Stimulated activated CD4-positive, alpha-beta T cell treated with anti-CD3 and anti-CD28 coated beads, TNF-alpha, amount 100 ng/mL, for 4 hours (primary cell): ENCODE measurements around the gene CLASP1.
"Not testable (repeated sequence)": the region's sequence is repeated elsewhere in the genome, so short reads cannot be mapped to it uniquely, and the experiment has no call there.

ENCODE experiments used
- DNase-seq, 3 experiments: peaks; one replicate each; pipeline ENCODE4 v3.0.0-alpha.2; 2020; ENCODE audit warnings: low read depth in 3 of 3

The CLASP1 gene

DNA sequence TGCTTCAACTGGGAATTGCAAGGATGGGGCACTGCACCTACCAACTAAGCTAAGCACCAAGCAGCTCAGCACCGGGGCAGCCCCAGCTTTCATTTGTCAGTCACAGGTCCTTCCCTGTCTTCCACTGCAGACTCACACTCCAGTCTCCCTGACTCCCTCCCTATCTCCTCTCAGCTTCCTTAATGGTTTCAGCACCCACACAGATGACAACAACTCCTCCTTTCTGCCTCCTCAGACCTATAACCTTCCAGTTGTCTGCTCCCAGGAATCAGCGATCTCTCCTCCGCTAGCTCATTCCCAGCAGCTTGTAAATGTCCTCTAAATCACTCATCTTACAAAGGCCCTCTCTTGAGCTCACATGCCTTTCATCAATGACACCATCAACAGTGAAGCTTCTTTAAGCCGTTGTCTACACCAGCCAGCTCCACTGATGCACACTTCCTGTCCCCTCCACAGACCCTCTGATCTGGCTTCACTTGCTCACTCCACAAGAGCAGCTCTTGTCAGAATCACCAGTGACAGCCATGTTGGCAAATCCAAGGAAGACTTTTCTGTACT, 32.1 kb downstream of the CLASP1 start:
- DNase-seq = no peak

DNA sequence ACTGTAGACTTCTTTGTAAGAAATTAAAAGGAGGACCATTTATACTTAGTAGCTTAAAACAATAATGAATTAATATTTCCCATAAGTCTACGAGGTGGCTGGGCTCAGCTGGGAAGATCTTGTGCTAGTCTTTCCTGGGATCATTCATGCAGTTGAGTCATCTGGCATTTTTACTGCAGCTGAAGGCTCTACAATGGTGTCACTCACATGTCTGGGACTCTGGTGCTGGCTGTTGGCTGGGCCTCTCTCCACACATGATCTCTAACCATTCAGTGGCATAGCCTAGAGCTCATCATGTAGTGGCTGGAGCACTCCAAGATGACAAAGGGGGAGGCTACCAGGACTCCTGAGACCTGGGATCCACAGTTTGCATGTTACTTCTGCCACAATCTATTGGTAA, 35.5 kb downstream of the CLASP1 start:
- DNase-seq = no peak

DNA sequence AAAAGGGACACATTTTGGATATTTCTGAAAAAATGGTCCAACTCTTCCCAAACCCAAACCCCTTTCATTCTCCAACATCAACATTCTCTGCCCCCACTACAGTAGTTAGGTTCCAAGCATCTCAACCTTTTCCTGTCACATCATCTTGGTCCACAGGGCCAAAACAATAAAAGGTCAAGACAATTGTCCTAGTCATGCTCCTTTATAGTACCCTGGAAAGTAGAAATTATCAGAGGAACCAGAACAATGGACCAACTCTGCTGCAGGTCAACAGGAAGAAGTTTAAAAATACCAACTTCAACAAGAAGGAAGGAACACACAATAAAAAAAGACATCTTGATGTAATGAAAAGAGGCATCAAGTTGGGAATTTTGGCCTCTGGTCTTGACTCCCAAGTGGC, 36.1 kb downstream of the CLASP1 start:
- no peak for DNase-seq

DNA sequence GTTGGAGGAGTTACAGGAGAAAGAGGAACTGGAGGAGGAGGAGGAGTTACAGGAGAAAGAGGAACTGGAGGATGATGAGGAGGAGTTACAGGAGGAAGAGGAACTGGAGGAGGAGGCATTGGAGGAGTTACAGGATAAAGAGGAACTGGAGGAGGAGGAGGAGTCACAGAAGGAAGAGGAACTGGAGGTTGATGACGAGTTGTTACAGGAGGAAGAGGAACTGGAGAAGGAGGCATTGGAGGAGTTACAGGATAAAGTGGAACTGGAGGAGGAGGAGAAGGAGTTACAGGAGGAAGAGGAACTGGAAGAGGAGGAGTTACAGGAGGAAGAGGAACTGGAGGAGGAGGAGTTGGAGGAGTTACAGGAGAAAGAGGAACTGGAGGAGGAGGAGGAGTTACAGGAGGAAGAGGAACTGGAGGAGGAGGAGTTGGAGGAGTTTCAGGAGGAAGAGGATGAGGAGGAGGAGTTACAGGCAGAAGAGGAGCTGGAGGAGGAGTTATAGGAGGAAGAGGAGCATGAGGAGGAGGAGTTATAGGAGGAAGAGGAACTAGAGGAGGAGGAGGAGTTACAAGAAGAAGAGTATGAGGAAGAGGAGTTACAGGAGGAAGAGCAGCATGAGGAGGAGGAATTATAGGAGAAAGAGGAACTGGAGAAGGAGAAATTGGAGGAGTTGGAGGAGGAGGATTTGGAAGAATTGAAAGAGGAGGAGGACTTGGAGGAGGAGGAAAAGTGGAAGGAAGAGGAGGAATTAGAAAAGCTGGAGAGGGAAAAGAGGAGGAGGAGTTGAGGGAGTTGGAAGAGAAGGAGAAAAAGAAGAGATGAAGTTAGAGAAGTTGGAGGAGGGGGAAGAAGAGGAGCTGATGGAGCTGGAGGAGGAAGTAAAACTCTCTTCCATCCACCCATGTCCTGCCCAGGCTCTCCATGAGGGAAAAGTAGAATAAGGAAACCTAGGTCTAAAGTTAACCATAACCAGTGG, 37.2 kb downstream of the CLASP1 start:
- no peak for DNase-seq

DNA sequence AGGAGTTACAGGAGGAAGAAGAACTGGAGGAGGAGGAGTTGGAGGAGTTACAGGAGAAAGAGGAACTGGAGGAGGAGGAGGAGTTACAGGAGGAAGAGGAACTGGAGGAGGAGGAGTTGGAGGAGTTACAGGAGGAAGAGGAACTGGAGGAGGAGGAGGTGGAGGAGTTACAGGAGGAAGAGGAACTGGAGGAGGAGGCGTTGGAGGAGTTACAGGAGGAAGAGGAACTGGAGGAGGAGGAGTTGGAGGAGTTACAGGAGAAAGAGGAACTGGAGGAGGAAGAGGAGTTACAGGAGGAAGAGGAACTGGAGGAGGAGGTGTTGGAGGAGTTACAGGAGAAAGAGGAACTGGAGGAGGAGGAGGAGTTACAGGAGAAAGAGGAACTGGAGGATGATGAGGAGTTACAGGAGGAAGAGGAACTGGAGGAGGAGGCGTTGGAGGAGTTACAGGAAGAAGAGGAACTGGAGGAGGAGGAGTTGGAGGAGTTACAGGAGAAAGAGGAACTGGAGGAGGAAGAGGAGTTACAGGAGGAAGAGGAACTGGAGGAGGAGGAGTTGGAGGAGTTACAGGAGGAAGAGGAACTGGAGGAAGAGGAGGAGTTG, 38.1 kb downstream of the CLASP1 start:
- DNase-seq = not testable (repeated sequence)

DNA sequence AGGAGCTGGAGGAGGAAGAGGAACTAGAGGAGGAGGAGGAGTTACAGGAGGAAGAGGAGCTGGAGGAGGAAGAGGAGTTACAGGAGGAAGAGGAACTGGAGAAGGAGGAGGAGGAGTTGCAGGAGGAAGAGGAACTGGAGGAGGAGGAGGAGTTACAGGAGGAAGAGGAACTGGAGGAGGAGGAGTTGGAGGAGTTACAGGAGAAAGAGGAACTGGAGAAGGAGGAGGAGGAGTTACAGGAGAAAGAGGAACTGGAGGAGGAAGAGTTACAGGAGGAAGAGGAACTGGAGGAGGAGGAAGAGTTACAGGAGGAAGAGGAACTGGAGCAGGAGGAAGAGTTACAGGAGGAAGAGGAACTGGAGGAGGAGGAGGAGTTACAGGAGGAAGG, 38.8 kb downstream of the CLASP1 start:
- DNase-seq = not testable (repeated sequence)

DNA sequence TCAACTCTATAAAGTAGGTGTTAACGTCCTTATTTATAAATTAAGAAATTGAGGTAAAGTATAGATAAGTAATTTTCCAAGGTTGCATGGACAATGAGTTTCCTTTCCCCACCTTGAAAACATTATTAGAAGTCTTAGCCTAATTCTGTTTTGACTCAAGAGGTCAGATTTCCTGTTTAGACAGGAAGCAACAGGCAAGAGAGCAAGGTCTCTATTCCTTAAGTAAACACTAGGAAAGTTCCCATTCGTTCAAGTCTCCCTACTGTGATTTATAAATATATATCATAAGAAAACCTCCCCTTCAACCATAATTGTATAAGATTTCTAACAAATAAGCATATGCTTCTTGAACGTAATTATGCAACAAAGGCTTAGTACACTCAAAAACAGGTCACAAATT, 40.3 kb downstream of the CLASP1 start:
- DNase-seq = no peak

DNA sequence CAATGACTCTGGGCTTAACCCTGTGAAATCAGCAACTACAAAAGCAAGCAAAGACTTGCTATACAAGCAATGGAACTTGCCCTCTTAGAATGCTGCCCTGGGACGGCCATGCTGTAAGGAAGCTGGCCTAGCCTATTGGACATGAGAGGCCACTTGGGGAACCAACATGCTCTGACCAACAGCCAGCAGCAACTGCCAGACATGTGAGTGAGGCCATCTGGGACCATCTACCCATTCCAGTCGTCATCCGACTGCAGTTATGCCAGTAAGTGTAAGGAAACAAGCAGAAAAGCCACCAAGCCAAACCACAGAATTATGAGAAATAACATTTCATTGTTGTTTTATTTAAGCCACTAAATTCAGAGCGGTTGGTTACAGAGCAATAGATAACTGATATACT, 40.9 kb downstream of the CLASP1 start:
- DNase-seq = no peak

DNA sequence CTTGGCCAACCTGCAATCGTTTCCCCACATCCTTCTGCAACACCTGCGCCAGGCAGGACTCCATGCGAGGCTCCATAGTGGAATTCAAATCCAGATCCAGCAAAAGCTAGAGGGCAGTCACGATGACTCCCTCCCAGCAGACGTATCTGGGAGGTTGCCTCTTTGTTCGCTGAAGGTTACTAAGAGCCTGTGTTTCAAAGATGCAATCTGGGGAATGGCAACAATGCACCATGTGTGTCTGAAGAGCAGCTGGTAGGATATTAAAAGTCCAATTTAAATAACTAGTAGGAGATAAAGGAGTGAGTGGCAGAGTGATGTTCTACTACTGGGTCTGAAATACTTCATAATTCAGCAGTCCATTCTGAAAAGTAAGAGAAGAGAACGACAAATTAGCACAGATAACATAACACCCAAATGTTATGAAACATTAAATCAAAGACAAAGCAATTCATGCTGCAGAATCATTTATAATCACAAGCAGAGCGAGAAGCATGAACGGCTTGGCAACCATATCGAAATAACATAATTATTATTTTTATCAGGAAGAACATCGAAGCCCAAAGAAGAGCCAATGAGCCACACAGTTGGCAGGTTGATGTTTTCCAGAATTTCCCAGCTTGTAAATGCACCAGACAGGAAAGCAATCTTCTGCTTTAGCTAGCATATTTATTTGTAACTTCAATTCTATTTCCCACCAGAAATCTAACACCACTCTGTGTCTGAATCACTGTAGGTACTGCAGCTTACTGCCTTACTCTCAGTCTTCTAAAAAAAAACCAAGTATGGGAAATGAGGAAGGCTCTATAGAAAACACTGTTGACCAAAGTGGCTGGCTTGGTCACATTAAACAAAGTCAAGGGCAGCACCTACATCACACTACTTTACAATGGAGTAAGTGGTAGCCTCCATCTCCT, 43.2 kb downstream of the CLASP1 start:
- no peak for DNase-seq

DNA sequence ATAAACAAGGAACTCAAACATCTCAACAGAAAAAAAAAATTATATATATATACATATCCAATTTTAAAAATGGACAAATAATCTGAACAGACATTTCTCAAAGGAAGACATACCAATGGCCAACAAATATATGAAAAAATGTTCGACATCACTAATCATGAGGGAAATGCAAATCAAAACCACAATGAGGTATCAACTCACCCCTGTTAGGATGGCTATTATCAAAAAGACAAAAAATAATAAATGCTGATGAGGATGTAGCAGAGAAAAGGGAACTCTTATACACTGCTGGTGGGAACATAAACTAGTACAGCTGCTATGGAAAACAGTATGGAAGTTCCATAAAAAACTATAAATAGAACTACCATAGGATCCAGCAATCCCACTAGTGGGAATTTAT, 46.1 kb downstream of the CLASP1 start:
- DNase-seq = no peak

DNA sequence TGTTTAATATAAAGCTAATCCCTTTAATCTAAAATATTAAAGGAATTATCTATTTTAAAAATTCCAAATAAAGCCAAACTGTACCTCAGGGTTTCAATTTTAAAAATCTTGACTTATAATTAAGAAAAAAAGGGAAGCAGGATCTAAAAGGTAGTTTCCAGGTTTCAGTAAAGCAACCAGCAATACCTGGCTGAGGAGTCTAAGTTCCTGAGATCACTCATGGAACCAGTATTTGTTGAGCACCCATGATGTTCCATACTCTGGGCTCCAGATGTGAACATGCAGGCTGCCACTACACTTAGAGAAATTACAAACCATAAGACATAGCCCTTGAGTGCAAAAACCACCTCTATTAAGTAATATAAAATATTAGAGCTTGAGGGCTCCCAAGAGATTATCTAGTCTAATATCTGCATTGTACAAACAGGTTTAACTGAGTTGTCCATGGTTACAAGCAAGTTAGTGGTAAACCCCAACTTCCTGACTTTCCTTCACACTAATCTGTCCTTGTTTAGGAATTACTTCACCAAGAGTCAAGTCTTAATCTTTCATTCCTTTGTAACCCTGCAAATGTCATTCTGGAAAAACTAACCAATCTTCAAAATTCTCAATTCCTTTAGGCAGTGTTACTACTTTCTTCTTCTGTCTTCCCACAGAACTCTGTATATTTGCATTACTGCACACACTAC, 49.2 kb downstream of the CLASP1 start:
- DNase-seq = no peak

DNA sequence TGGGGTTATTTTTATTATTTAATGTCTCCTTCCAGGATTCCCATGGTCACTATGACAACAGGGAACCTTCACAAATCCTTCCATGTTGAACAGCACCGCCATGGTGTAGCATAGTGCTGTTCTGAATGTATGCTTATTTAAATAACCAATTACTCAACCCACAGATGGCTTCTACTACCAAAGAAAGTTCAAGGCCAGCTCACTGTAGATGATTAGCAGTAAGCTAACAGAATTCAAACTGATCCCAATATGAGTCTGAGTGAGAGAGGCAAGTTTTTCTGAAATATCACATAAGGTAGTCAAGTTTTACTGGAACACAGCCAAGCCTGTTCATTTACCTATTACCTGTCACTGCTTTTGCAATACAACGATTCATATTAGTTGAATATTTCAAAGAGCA, 51.2 kb downstream of the CLASP1 start:
- DNase-seq = no peak

DNA sequence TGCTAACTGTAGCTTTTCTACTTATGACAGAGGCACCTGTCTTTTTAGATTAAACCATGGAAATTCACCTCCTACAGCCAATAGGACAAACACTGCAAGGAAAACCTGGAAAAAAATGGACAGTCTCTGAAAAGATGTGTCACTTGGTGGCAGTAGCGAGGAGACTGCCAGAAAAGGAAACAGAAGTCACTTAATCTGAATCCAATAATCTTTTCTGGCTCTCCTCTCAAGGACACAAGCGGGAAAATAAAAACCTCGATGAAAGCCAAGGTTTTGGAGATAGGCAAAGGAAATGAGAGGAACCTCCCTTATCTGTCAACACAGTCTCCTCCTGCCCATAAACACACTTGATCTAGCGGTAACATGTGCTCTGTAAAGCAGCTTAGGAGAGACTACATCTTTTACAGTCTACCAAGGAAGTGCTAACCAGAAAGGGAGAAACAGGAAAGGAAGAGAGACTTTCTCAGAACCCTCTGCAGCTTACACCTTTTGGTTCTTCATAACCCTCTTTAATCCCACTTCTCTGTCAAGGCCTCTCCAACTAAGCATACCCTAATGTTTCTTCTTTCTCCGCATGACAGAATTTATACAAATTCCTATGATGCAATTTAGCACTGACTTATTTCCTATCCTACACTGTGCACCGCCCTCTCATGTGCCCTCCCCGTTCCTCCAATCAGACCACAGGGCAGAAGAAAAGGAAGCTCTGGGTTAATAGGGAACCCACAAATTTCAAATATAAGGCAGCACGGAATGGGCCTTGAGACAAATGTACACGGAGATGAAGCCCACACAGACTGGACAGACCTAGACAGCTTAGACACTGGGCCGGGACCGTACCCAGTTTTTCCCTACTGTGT, 52.8 kb downstream of the CLASP1 start:
- no peak for DNase-seq

DNA sequence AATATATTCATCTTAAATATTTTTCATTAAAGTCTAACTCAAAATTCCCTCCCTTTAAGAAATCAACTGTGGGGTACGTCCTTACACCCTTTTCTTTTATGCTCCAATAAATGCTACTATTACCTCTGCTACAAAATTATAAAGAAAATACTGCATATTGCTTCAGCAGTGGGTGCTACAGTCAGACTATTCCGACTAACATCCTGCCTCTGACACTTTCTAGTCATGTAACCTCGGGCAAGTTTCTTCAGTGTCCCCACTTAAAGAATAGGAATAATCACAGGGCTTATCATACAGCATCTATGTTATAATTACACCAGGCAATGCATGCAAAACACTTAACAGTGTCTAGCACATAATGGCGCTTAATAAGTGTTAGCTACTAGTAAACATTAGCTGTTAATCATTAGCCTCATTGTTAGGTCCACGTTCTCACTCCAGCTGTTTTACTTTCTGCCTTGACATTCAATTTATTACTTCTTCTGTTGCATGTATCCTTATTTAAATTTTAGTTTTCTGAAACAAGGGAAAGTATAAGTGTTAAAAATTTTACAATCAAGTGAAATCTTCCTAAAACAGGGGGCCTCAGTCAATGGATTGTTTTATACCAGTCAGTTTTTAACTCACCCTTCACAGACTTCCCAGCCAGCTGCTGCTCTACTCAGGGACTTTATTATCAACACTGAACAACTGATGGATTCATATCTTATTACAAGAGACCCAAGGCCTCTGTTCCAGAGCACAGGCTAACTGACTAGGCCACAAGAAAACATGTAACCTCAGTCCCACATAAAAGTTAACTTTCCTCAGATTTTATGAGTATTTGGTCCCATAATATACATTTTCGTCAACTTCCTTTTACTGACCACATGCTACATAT, 54.0 kb downstream of the CLASP1 start:
- no peak for DNase-seq

DNA sequence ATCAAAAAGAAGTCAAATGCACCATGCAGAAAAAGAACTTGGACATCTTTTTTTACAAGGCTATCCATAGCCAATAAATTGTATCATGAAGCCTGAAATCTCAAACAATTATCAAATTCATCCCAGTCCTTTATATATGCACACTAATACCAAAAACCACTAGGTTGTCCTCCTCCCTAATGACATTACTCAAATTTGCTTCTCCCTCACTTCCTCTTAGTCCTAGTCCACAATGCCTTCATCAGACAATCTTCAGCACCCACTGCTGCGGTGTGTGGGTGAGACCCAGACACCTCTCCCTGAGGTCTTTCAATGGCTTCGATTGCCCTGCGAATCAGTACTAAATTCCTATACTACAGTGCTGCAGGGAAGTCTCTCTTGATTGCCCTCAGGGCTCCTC, 58.1 kb downstream of the CLASP1 start:
- no peak for DNase-seq

DNA sequence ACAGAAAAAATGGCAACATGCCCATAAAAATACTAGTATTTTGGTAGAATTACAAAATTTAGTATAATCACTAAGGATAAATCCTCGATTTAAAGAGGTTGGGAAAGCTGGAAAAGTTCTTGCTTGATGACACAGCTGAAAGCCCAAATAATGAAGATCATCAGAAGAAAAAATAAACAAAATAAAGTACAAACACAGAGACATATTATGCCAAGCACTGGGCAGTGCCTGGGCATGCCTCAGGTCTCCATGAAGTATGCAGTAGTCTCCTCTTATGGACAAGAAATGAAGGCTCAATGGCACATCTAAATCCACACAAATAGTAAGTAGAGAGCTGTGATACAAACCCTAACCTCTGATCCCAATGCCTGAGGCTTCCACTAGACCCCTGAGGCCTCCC, 60.9 kb downstream of the CLASP1 start:
- DNase-seq = no peak

DNA sequence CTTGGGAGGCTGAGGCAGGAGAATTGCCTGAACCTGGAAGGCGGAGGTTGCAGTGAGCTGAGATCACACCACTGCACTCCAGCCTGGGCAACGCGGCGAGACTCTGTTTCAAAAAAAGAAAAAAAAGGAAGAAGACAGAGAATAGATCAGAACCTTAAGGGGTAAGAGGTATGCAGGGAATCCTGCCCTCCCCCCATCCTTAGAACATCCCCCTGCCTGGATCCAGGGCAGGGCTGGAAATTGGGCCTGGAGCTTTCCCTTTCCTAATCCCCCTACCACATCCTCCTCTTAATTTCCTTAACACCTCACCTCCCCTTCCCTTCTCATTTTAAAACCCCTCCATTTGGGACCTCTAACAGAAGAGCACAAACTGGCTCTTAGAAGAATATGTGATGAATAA, 62.1 kb downstream of the CLASP1 start:
- no peak for DNase-seq

DNA sequence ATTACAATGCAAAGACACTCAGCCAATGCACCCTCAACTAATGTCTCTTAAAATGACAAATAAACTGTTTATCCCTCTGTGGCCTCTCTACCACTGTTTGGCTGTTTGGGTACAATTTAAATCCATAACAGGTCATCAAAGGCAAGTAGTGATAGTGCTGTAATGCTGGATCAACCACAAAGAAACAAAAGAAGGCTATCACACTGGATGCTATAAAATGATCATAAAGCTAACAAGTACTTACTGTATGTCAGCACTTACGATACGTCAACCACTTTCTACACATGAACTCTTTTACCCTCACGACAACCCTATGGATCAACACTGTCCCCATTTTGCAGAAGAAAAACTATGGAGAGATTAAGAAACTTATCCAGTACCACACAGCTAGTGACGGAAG, 64.5 kb downstream of the CLASP1 start:
- no peak for DNase-seq

DNA sequence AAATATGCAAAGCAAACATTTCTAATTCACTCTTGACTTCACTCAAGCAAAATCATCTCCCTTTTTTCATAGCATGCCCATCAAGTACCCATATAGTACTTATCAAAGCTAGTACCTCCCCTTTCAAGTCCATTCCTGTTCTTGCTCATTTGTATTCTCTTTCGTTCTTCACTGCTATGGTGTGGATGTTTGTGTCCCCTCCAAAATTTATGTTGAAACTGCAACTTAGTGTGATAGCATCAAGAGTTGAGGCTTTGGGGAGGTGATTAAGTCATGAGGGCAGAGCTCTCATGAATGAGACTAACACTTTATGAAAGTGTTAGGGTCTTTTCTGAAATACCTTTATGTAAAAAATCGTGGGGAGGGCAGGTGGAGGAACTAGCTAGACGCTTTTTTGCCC, 65.7 kb downstream of the CLASP1 start:
- DNase-seq = no peak
